Chondrocyte (in vitro differentiated cells): ENCODE data around the gene TLE4. TPM values are rescaled to one million over a fixed set of nuclear protein-coding genes. Genes with fewer than 3 reads are reported as not detected.
"Not testable (repeated sequence)": the region's sequence is repeated elsewhere in the genome, so short reads cannot be mapped to it uniquely, and the experiment has no call there.

ENCODE experiments used
- DNase-seq: peaks from one replicate; pipeline ENCODE4 v3.0.0; 2021; ENCODE audit warnings: mixed read lengths, low spot score
- H3K27ac Mint-ChIP-seq: one replicate; pipeline ENCODE4 v1.8.0; 2021; ENCODE audit warnings: mild to moderate bottlenecking, moderate library complexity, mixed read lengths; ENCODE audit not compliant: unreplicated experiment
- H3K27me3 Mint-ChIP-seq: 2 replicates; pipeline ENCODE4 v1.8.0; 2021; ENCODE audit warnings: low read depth, mixed read lengths
- H3K36me3 Mint-ChIP-seq: 2 replicates; pipeline ENCODE4 v1.8.0; 2021; ENCODE audit warnings: low read depth, mixed read lengths
- H3K4me1 Mint-ChIP-seq: 2 replicates; pipeline ENCODE4 v1.8.0; 2021; ENCODE audit warnings: low read depth, mild to moderate bottlenecking, mixed read lengths
- H3K4me3 Mint-ChIP-seq: one replicate; pipeline ENCODE4 v1.8.0; 2021; ENCODE audit warnings: mild to moderate bottlenecking, moderate library complexity, mixed read lengths; ENCODE audit not compliant: unreplicated experiment
- H3K9me3 Mint-ChIP-seq: 2 replicates; pipeline ENCODE4 v1.8.0; 2021; ENCODE audit warnings: low read depth, mixed read lengths
- CTCF ChIP-seq: fragments of 200-600 bp; sonication (generic); IDR thresholded peaks from 2 replicates; pipeline ENCODE4 v1.5.0; 2021; ENCODE audit warnings: antibody characterized with exemption, mild to moderate bottlenecking, moderate library complexity
- total RNA-seq: library from RNA; stranded (reverse); gene quantifications from 3 replicates; pipeline ENCODE4 v1.2.1, GENCODE V29; 2021

TLE4 gene
- total RNA-seq, 1 donor from 2014 or later = 66.0 TPM

- H3K4me3 Mint-ChIP-seq = no peak overlapping the region
- H3K9me3 Mint-ChIP-seq = peaks cover 9% of the 10 kb centered on the region
- DNase-seq = no peak
- TF ChIP-seq CTCF = no peak
- H3K36me3 Mint-ChIP-seq = no peaks in the 10 kb centered on the region
- no peak overlapping the region for H3K27ac Mint-ChIP-seq
- no peaks in the 10 kb centered on the region for H3K27me3 Mint-ChIP-seq
- H3K4me1 Mint-ChIP-seq = peaks cover 4% of the 10 kb centered on the region
Observed at GRCh38 chr9:79537838-79538237, 33.9 kb upstream of the TLE4 start.

- Mint-ChIP-seq H3K27ac (no peak overlapping the region), H3K36me3 (peaks cover 5% of the 10 kb centered on the region), H3K9me3 (peaks cover 17% of the 10 kb centered on the region), H3K4me1 (peaks cover 9% of the 10 kb centered on the region), H3K27me3 (no peaks in the 10 kb centered on the region), H3K4me3 (no peak overlapping the region)
- DNase-seq = no peak
- no peak for TF ChIP-seq CTCF
Observed at GRCh38 chr9:79542735-79543620, 28.8 kb upstream of the TLE4 start.

- H3K36me3 Mint-ChIP-seq, DNase-seq, H3K27ac Mint-ChIP-seq, H3K27me3 Mint-ChIP-seq, H3K4me1 Mint-ChIP-seq, H3K4me3 Mint-ChIP-seq: not testable (repeated sequence)
- H3K9me3 Mint-ChIP-seq = peaks cover 17% of the 10 kb centered on the region
Observed at GRCh38 chr9:79544375-79544774, 27.4 kb upstream of the TLE4 start.

GRCh38 chr9:79551586-79551985, 20.2 kb upstream of the TLE4 start:
- no peak for TF ChIP-seq CTCF
- no peaks in the 10 kb centered on the region for H3K4me1 Mint-ChIP-seq
- no peak overlapping the region for H3K4me3 Mint-ChIP-seq
- H3K9me3 Mint-ChIP-seq = peaks cover 11% of the 10 kb centered on the region
- peaks cover 3% of the 10 kb centered on the region for H3K36me3 Mint-ChIP-seq
- no peak overlapping the region for H3K27ac Mint-ChIP-seq
- no peak for DNase-seq
- H3K27me3 Mint-ChIP-seq = no peaks in the 10 kb centered on the region

GRCh38 chr9:79551994-79552393, 19.8 kb upstream of the TLE4 start:
- no peak for TF ChIP-seq CTCF
- Mint-ChIP-seq H3K27me3 (no peaks in the 10 kb centered on the region), H3K9me3 (peaks cover 8% of the 10 kb centered on the region), H3K27ac (no peak overlapping the region), H3K4me1 (no peaks in the 10 kb centered on the region), H3K4me3 (no peak overlapping the region), H3K36me3 (peaks cover 3% of the 10 kb centered on the region)
- DNase-seq = no peak
